GM10266 (cell line): ENCODE measurements around the gene P3H1.

ENCODE experiments used
- DNase-seq: peaks from one replicate; pipeline ENCODE4 v3.0.0; 2012; ENCODE audit errors: extremely low spot score
- CTCF ChIP-seq: IDR thresholded peaks from 2 replicates; pipeline ENCODE4 v1.5.1; 2012; ENCODE audit warnings: mild to moderate bottlenecking, low read depth; ENCODE audit not compliant: control insufficient read depth, insufficient read depth; ENCODE audit errors: missing control alignments

Gene P3H1

GRCh38 chr1:42738678-42739226, 28.1 kb downstream of the P3H1 start:
- DNase-seq: no peak
- TF ChIP-seq CTCF: no peak

GRCh38 chr1:42737986-42738677, 28.7 kb downstream of the P3H1 start:
- DNase-seq: no peak
- TF ChIP-seq CTCF: no peak

- peak; percentile 20 for TF ChIP-seq CTCF
- DNase-seq: peak; percentile 56
Measured at GRCh38 chr1:42737257-42737656, 29.6 kb downstream of the P3H1 start.

- TF ChIP-seq CTCF: no peak
- no peak for DNase-seq
Measured at GRCh38 chr1:42736571-42737200, 30.1 kb downstream of the P3H1 start.

- TF ChIP-seq CTCF: peak; percentile 34
- DNase-seq: no peak
Measured at GRCh38 chr1:42736152-42736551, 30.7 kb downstream of the P3H1 start.

GRCh38 chr1:42735477-42736105, 31.2 kb downstream of the P3H1 start:
- TF ChIP-seq CTCF: no peak
- no peak for DNase-seq
